ENCODE data around the gene COMMD7.
A peak's percentile ranks its signal among the peaks of the same experiment; 100 is the strongest.

The COMMD7 gene

GRCh38 chr20:32743237-32744112, at the start of gene COMMD7:
Gene COMMD7 (minus strand): TSS chr20:32743467. CDS start chr20:32743391, 76 bp downstream.
- DNase-seq (ENCODE audit: low read depth) = no peak

GRCh38 chr20:32792731-32793458, 49.6 kb upstream of the COMMD7 start:
- no peak for DNase-seq (ENCODE audit: low read depth)

GRCh38 chr20:32792316-32792715, 49.0 kb upstream of the COMMD7 start:
- no peak for DNase-seq (ENCODE audit: low read depth)

GRCh38 chr20:32790751-32791057, 47.4 kb upstream of the COMMD7 start:
- DNase-seq (ENCODE audit: low read depth) = no peak

GRCh38 chr20:32789896-32790750, 46.9 kb upstream of the COMMD7 start:
- DNase-seq (ENCODE audit: low read depth) = peak; percentile 43

GRCh38 chr20:32787168-32787567, 43.9 kb upstream of the COMMD7 start:
- DNase-seq (ENCODE audit: low read depth) = no peak

GRCh38 chr20:32786059-32786760, 42.9 kb upstream of the COMMD7 start:
- no peak for DNase-seq (ENCODE audit: low read depth)

GRCh38 chr20:32784369-32785080, 41.3 kb upstream of the COMMD7 start:
- no peak for DNase-seq (ENCODE audit: low read depth)

- DNase-seq (ENCODE audit: low read depth) = no peak
Measured at GRCh38 chr20:32780749-32781655, 37.7 kb upstream of the COMMD7 start.

- DNase-seq (ENCODE audit: low read depth) = no peak
Measured at GRCh38 chr20:32780278-32780677, 37.0 kb upstream of the COMMD7 start.

GRCh38 chr20:32779500-32780211, 36.4 kb upstream of the COMMD7 start:
- DNase-seq (ENCODE audit: low read depth) = no peak

- DNase-seq (ENCODE audit: low read depth) = no peak
Measured at GRCh38 chr20:32777177-32777956, 34.1 kb upstream of the COMMD7 start.

GRCh38 chr20:32775336-32775991, 32.2 kb upstream of the COMMD7 start:
- DNase-seq (ENCODE audit: low read depth) = no peak

GRCh38 chr20:32773855-32774254, 30.6 kb upstream of the COMMD7 start:
- no peak for DNase-seq (ENCODE audit: low read depth)

GRCh38 chr20:32773223-32773622, 30.0 kb upstream of the COMMD7 start:
- no peak for DNase-seq (ENCODE audit: low read depth)

- DNase-seq (ENCODE audit: low read depth) = no peak
Measured at GRCh38 chr20:32772046-32772445, 28.8 kb upstream of the COMMD7 start.

- no peak for DNase-seq (ENCODE audit: low read depth)
Measured at GRCh38 chr20:32767418-32768198, 24.3 kb upstream of the COMMD7 start.

Data from stromal cell of bone marrow (primary cell).